ENCODE data around the gene PFKFB3.
"Not testable (repeated sequence)": the region's sequence is repeated elsewhere in the genome, so short reads cannot be mapped to it uniquely, and the experiment has no call there.

The PFKFB3 gene

GRCh38 chr10:6202684-6203330 lies at the start of gene PFKFB3:
Gene PFKFB3, plus strand, starts transcription at chr10:6202932. Its CDS starts 329 bp downstream, at chr10:6203261.
- peak; percentile 88 for DNase-seq (ENCODE audit: low read depth)

- no peak for DNase-seq (ENCODE audit: low read depth)
Measured at GRCh38 chr10:6153845-6154244, 48.9 kb upstream of the PFKFB3 start.

GRCh38 chr10:6154566-6154965 lies 48.2 kb upstream of the PFKFB3 start:
- no peak for DNase-seq (ENCODE audit: low read depth)

GRCh38 chr10:6158276-6158675 lies 44.5 kb upstream of the PFKFB3 start:
- no peak for DNase-seq (ENCODE audit: low read depth)

GRCh38 chr10:6161921-6162320 lies 40.8 kb upstream of the PFKFB3 start:
- no peak for DNase-seq (ENCODE audit: low read depth)

- no peak for DNase-seq (ENCODE audit: low read depth)
Measured at GRCh38 chr10:6162589-6163356, 40.0 kb upstream of the PFKFB3 start.

GRCh38 chr10:6163364-6164270 lies 39.1 kb upstream of the PFKFB3 start:
- peak; percentile 89 for DNase-seq (ENCODE audit: low read depth)

GRCh38 chr10:6164271-6165095 lies 38.2 kb upstream of the PFKFB3 start:
- no peak for DNase-seq (ENCODE audit: low read depth)

GRCh38 chr10:6165221-6165725 lies 37.5 kb upstream of the PFKFB3 start:
- DNase-seq (ENCODE audit: low read depth): no peak

GRCh38 chr10:6165933-6166332 lies 36.8 kb upstream of the PFKFB3 start:
- DNase-seq (ENCODE audit: low read depth): not testable (repeated sequence)

- no peak for DNase-seq (ENCODE audit: low read depth)
Measured at GRCh38 chr10:6167456-6167855, 35.3 kb upstream of the PFKFB3 start.

- DNase-seq (ENCODE audit: low read depth): no peak
Measured at GRCh38 chr10:6168084-6168483, 34.6 kb upstream of the PFKFB3 start.

- no peak for DNase-seq (ENCODE audit: low read depth)
Measured at GRCh38 chr10:6170638-6171037, 32.1 kb upstream of the PFKFB3 start.

GRCh38 chr10:6171881-6172695 lies 30.6 kb upstream of the PFKFB3 start:
- DNase-seq (ENCODE audit: low read depth): no peak

GRCh38 chr10:6173203-6173602 lies 29.5 kb upstream of the PFKFB3 start:
- DNase-seq (ENCODE audit: low read depth): no peak

GRCh38 chr10:6174201-6174874 lies 28.4 kb upstream of the PFKFB3 start:
- no peak for DNase-seq (ENCODE audit: low read depth)

- DNase-seq (ENCODE audit: low read depth): no peak
Measured at GRCh38 chr10:6175329-6176055, 27.2 kb upstream of the PFKFB3 start.

- DNase-seq (ENCODE audit: low read depth): no peak
Measured at GRCh38 chr10:6176691-6177231, 26.0 kb upstream of the PFKFB3 start.

GRCh38 chr10:6177880-6178281 lies 24.9 kb upstream of the PFKFB3 start:
- DNase-seq (ENCODE audit: low read depth): no peak
